Measurements from ENCODE around the gene DOCK11. TPM values are rescaled to one million over a fixed set of nuclear protein-coding genes. Genes with fewer than 3 reads are reported as not detected.
"Not testable (repeated sequence)": the region's sequence is repeated elsewhere in the genome, so short reads cannot be mapped to it uniquely, and the experiment has no call there.

The DOCK11 gene
- total RNA-seq, 1 donor from 2014 or later, result 5.8 TPM

- TF ChIP-seq CTCF (IDR thresholded peaks at IDR 0.05; ENCODE audit: unreplicated experiment), result no peak
- H3K9me3 Mint-ChIP-seq (ENCODE audit: low read depth), result peaks cover 11% of the 10 kb centered on the region
- H3K27me3 Mint-ChIP-seq, result no peaks in the 10 kb centered on the region
- no peaks in the 10 kb centered on the region for H3K36me3 Mint-ChIP-seq (ENCODE audit: insufficient read depth)
- no peak overlapping the region for H3K27ac Mint-ChIP-seq
- H3K4me1 Mint-ChIP-seq (ENCODE audit: low read depth), result no peaks in the 10 kb centered on the region
- DNase-seq (ENCODE audit: low spot score, unreplicated experiment), result no peak
- no peak overlapping the region for H3K4me3 Mint-ChIP-seq (ENCODE audit: low read depth)
Observed at GRCh38 chrX:118702741-118703140, 207.1 kb downstream of the DOCK11 start.

- no peak for TF ChIP-seq CTCF (IDR thresholded peaks at IDR 0.05; ENCODE audit: unreplicated experiment)
- Mint-ChIP-seq H3K4me3 (ENCODE audit: low read depth) (no peak overlapping the region), H3K36me3 (ENCODE audit: insufficient read depth) (no peaks in the 10 kb centered on the region), H3K27me3 (no peaks in the 10 kb centered on the region), H3K9me3 (ENCODE audit: low read depth) (peaks cover 25% of the 10 kb centered on the region), H3K4me1 (ENCODE audit: low read depth) (no peaks in the 10 kb centered on the region), H3K27ac (no peak overlapping the region)
- DNase-seq (ENCODE audit: low spot score, unreplicated experiment), result no peak
Observed at GRCh38 chrX:118706681-118707080, 211.1 kb downstream of the DOCK11 start.

GRCh38 chrX:118714521-118714920 lies 218.9 kb downstream of the DOCK11 start:
- Mint-ChIP-seq H3K36me3 (ENCODE audit: insufficient read depth) (no peaks in the 10 kb centered on the region), H3K9me3 (ENCODE audit: low read depth) (peaks cover 26% of the 10 kb centered on the region), H3K27me3 (no peaks in the 10 kb centered on the region), H3K27ac (no peak overlapping the region), H3K4me3 (ENCODE audit: low read depth) (no peak overlapping the region), H3K4me1 (ENCODE audit: low read depth) (no peaks in the 10 kb centered on the region)
- no peak for DNase-seq (ENCODE audit: low spot score, unreplicated experiment)
- TF ChIP-seq CTCF (IDR thresholded peaks at IDR 0.05; ENCODE audit: unreplicated experiment), result no peak

GRCh38 chrX:118715917-118716316 lies 220.3 kb downstream of the DOCK11 start:
- H3K27ac Mint-ChIP-seq; DNase-seq (ENCODE audit: low spot score, unreplicated experiment); H3K4me3 Mint-ChIP-seq (ENCODE audit: low read depth); H3K4me1 Mint-ChIP-seq (ENCODE audit: low read depth); H3K36me3 Mint-ChIP-seq (ENCODE audit: insufficient read depth); H3K27me3 Mint-ChIP-seq: not testable (repeated sequence)
- H3K9me3 Mint-ChIP-seq (ENCODE audit: low read depth), result peaks cover 18% of the 10 kb centered on the region

- not testable (repeated sequence) for H3K27ac Mint-ChIP-seq; H3K4me3 Mint-ChIP-seq (ENCODE audit: low read depth); H3K4me1 Mint-ChIP-seq (ENCODE audit: low read depth); H3K36me3 Mint-ChIP-seq (ENCODE audit: insufficient read depth); H3K27me3 Mint-ChIP-seq; DNase-seq (ENCODE audit: low spot score, unreplicated experiment)
- H3K9me3 Mint-ChIP-seq (ENCODE audit: low read depth), result peaks cover 21% of the 10 kb centered on the region
Observed at GRCh38 chrX:118716833-118717232, 221.2 kb downstream of the DOCK11 start.

- peaks cover 21% of the 10 kb centered on the region for H3K9me3 Mint-ChIP-seq (ENCODE audit: low read depth)
- H3K36me3 Mint-ChIP-seq (ENCODE audit: insufficient read depth), result no peaks in the 10 kb centered on the region
- no peak for DNase-seq (ENCODE audit: low spot score, unreplicated experiment)
- no peaks in the 10 kb centered on the region for H3K27me3 Mint-ChIP-seq
- no peak overlapping the region for H3K4me3 Mint-ChIP-seq (ENCODE audit: low read depth)
- no peak for TF ChIP-seq CTCF (IDR thresholded peaks at IDR 0.05; ENCODE audit: unreplicated experiment)
- H3K4me1 Mint-ChIP-seq (ENCODE audit: low read depth), result no peaks in the 10 kb centered on the region
- no peak overlapping the region for H3K27ac Mint-ChIP-seq
Observed at GRCh38 chrX:118717678-118718391, 222.2 kb downstream of the DOCK11 start.

Data from progenitor cell of endocrine pancreas (in vitro differentiated cells).